Endodermal cell (in vitro differentiated cells): ENCODE results near the gene TPRX1. TPM values are rescaled to one million over a fixed set of nuclear protein-coding genes. Genes with fewer than 3 reads are reported as not detected.

Experiments
- DNase-seq: peaks from one replicate; pipeline ENCODE4 v3.0.0-alpha.2; 2017
- H3K27ac ChIP-seq: 2 replicates; pipeline ENCODE4 v1.5.1; 2013; ENCODE audit warnings: mild to moderate bottlenecking, low read depth, low read length, moderate library complexity
- H3K27me3 ChIP-seq: 2 replicates; pipeline ENCODE4 v1.6.1; 2013; ENCODE audit warnings: mild to moderate bottlenecking, low read length, moderate library complexity; ENCODE audit not compliant: insufficient read depth, control insufficient read depth, poor library complexity, severe bottlenecking
- H3K36me3 ChIP-seq: 2 replicates; pipeline ENCODE4 v1.7.0; 2013; ENCODE audit warnings: mild to moderate bottlenecking, low read length, moderate library complexity; ENCODE audit not compliant: control insufficient read depth, insufficient read depth
- H3K4me1 ChIP-seq: one replicate; pipeline ENCODE4 v1.7.0; 2013; ENCODE audit warnings: low read length; ENCODE audit not compliant: control insufficient read depth, insufficient read depth
- H3K4me3 ChIP-seq: 2 replicates; pipeline ENCODE4 v1.5.1; 2013; ENCODE audit warnings: mild to moderate bottlenecking, low read length, moderate library complexity
- H3K9ac ChIP-seq: 2 replicates; pipeline ENCODE4 v1.6.1; 2013; ENCODE audit warnings: mild to moderate bottlenecking, low read length, moderate library complexity; ENCODE audit not compliant: poor library complexity, severe bottlenecking; ENCODE audit errors: extremely low read depth
- H3K9me3 ChIP-seq: 2 replicates; pipeline ENCODE4 v1.6.1; 2013; ENCODE audit warnings: mild to moderate bottlenecking, low read length, moderate library complexity; ENCODE audit not compliant: control insufficient read depth
- H3K27ac Mint-ChIP-seq: 2 replicates; pipeline ENCODE4 v1.8.0; 2020; ENCODE audit warnings: mixed read lengths
- H3K27me3 Mint-ChIP-seq: 2 replicates; pipeline ENCODE4 v1.8.0; 2021; ENCODE audit warnings: mild to moderate bottlenecking, mixed read lengths; ENCODE audit not compliant: insufficient read depth
- H3K36me3 Mint-ChIP-seq: 2 replicates; pipeline ENCODE4 v1.8.0; 2020; ENCODE audit warnings: low read depth, mixed read lengths
- H3K4me1 Mint-ChIP-seq: 2 replicates; pipeline ENCODE4 v1.8.0; 2020; ENCODE audit warnings: mixed read lengths
- H3K4me3 Mint-ChIP-seq: 2 replicates; pipeline ENCODE4 v1.8.0; 2020; ENCODE audit warnings: mild to moderate bottlenecking, moderate library complexity, mixed read lengths
- H3K9me3 Mint-ChIP-seq: 2 replicates; pipeline ENCODE4 v1.8.0; 2020; ENCODE audit warnings: mild to moderate bottlenecking, mixed read lengths
- CTCF ChIP-seq: fragments of 200-600 bp; sonication (generic); conservative IDR thresholded peaks from 2 replicates; pipeline ENCODE4 v1.5.0; 2021; ENCODE audit warnings: antibody characterized with exemption, mild to moderate bottlenecking
- WGBS, 2 experiments: methylation state at CpG; one replicate each; pipeline versions ENCODE4 v1.1.5 to v1.1.7; 2013; ENCODE audit warnings: missing lambda C conversion rate in 2 of 2, mixed read lengths in 1 of 2; ENCODE audit not compliant: insufficient coverage in 1 of 2, insufficient read length in 1 of 2; 5-methylcytosine and 5-hydroxymethylcytosine counted together
- total RNA-seq, 2 donors: library from RNA; stranded (reverse); fragmentation: NEBNext Ultra II Directional in 1 of 2; extraction: Animal tissue kit (Norgen Biotek cat#: 25700) in 1 of 2; gene quantifications; 2 replicates in 1 of 2; 3 replicates in 1 of 2; pipeline ENCODE4 v1.2.1, GENCODE V29; 2021

Gene TPRX1
- total RNA-seq, 2 donors from 2014 or later: not detected

- no peak for TF ChIP-seq CTCF
- no peak overlapping the region for H3K27ac Mint-ChIP-seq
- Histone ChIP-seq H3K27ac (no peak overlapping the region), H3K9ac (no peak overlapping the region), H3K4me3 (no peak overlapping the region), H3K27me3 (no peaks in the 10 kb centered on the region), H3K9me3 (no peaks in the 10 kb centered on the region), H3K4me1 (no peaks in the 10 kb centered on the region), H3K36me3 (no peaks in the 10 kb centered on the region)
- WGBS, 2 experiments: 64 to 73% methylated on average over 7 of the region's 7 CpGs
- no peaks in the 10 kb centered on the region for H3K36me3 Mint-ChIP-seq
- no peak for DNase-seq
- H3K4me1 Mint-ChIP-seq: peaks cover 3% of the 10 kb centered on the region
- no peak overlapping the region for H3K4me3 Mint-ChIP-seq
- no peaks in the 10 kb centered on the region for H3K27me3 Mint-ChIP-seq
- no peaks in the 10 kb centered on the region for H3K9me3 Mint-ChIP-seq
Observed at GRCh38 chr19:47813995-47814328, 9.6 kb upstream of the TPRX1 start.

DNA sequence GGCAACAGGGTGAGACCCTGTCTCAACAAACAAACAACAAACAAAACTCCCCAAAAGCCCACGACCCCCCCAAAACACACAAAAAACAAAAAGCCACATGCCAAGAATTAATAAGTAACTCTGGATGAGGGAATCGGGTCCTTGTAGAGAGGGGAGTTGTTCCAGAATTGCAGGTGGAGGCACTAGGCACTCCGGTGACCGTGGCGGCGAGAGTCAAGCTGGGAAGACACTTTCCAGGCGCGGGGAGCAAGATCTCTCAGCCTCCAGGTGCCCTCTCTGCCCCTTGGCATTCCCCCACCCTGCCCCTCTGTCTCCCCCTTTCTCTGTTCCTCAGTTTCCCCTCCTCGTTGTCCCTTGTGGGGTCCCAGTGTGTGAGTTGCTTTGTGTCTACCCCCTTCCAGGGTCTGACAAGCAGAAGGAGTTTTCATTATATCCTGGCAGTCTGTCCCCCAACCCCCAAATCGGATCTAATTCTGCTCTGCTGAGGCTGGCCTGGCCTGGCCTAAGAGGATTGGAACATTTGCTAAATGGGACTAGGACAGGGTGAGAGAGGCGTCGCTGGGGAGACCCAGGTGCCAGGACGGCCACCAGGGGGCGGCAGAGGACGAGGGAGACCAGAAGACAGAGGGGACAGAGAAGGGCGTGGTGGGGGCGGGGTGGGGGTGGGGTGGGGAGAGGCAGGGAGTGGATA, 9.1 kb upstream of the TPRX1 start:
- no peaks in the 10 kb centered on the region for H3K27me3 Mint-ChIP-seq
- H3K27me3 ChIP-seq: no peaks in the 10 kb centered on the region

GRCh38 chr19:47806435-47806834, 2.1 kb upstream of the TPRX1 start:
- no peaks in the 10 kb centered on the region for H3K36me3 Mint-ChIP-seq
- H3K27ac Mint-ChIP-seq: no peak overlapping the region
- Histone ChIP-seq H3K27me3 (no peaks in the 10 kb centered on the region), H3K9ac (no peak overlapping the region), H3K36me3 (no peaks in the 10 kb centered on the region), H3K9me3 (no peaks in the 10 kb centered on the region), H3K27ac (no peak overlapping the region), H3K4me1 (no peaks in the 10 kb centered on the region), H3K4me3 (no peak overlapping the region)
- DNase-seq: no peak
- peaks cover under 1% of the 10 kb centered on the region for H3K9me3 Mint-ChIP-seq
- 94 to 100% methylated on average over 6 of the region's 6 CpGs for WGBS, 2 experiments
- H3K4me3 Mint-ChIP-seq: no peak overlapping the region
- H3K27me3 Mint-ChIP-seq: no peaks in the 10 kb centered on the region
- H3K4me1 Mint-ChIP-seq: no peaks in the 10 kb centered on the region
- TF ChIP-seq CTCF: no peak

More for the DNA sequence above, 9.1 kb upstream of the TPRX1 start:
- Histone ChIP-seq H3K36me3 (no peaks in the 10 kb centered on the region), H3K27ac (no peak overlapping the region), H3K9me3 (no peaks in the 10 kb centered on the region), H3K4me1 (no peaks in the 10 kb centered on the region), H3K4me3 (no peak overlapping the region), H3K9ac (no peak overlapping the region)
- peak; percentile 99 for DNase-seq
- H3K9me3 Mint-ChIP-seq: no peaks in the 10 kb centered on the region
- 51 to 64% methylated on average over 5 to 14 of the region's 17 CpGs for WGBS, 2 experiments
- H3K4me3 Mint-ChIP-seq: no peak overlapping the region
- peak overlapping the region; percentile 52 for H3K27ac Mint-ChIP-seq
- peaks cover 3% of the 10 kb centered on the region for H3K4me1 Mint-ChIP-seq
- H3K36me3 Mint-ChIP-seq: no peaks in the 10 kb centered on the region
- TF ChIP-seq CTCF: peak; percentile 81
